Smooth muscle cell of the brain vasculature (primary cell): ENCODE data around the gene PLCB4.
"Not testable (repeated sequence)": the region's sequence is repeated elsewhere in the genome, so short reads cannot be mapped to it uniquely, and the experiment has no call there.

Experiments
- DNase-seq: peaks from one replicate; pipeline ENCODE4 v3.0.0-alpha.2; 2012; ENCODE audit warnings: low read depth, low spot score

Gene PLCB4

GRCh38 chr20:9068841-9069663 lies at the start of gene PLCB4:
Gene PLCB4 (plus strand): TSS chr20:9069087. CDS start chr20:9307815, 238,728 bp downstream.
- no peak for DNase-seq

- DNase-seq: no peak
Measured at GRCh38 chr20:9019833-9020232, 49.1 kb upstream of the PLCB4 start.

- DNase-seq: no peak
Measured at GRCh38 chr20:9021216-9021615, 47.7 kb upstream of the PLCB4 start.

- DNase-seq: no peak
Measured at GRCh38 chr20:9021699-9022098, 47.2 kb upstream of the PLCB4 start.

GRCh38 chr20:9022376-9022775 lies 46.5 kb upstream of the PLCB4 start:
- DNase-seq: no peak

GRCh38 chr20:9024606-9025005 lies 44.3 kb upstream of the PLCB4 start:
- no peak for DNase-seq

GRCh38 chr20:9025011-9025410 lies 43.9 kb upstream of the PLCB4 start:
- no peak for DNase-seq

GRCh38 chr20:9025643-9026042 lies 43.2 kb upstream of the PLCB4 start:
- no peak for DNase-seq

- DNase-seq: no peak
Measured at GRCh38 chr20:9027626-9028025, 41.3 kb upstream of the PLCB4 start.

- no peak for DNase-seq
Measured at GRCh38 chr20:9028419-9028818, 40.5 kb upstream of the PLCB4 start.

- no peak for DNase-seq
Measured at GRCh38 chr20:9031991-9032390, 36.9 kb upstream of the PLCB4 start.

GRCh38 chr20:9032758-9033157 lies 36.1 kb upstream of the PLCB4 start:
- DNase-seq: no peak

- peak; percentile 69 for DNase-seq
Measured at GRCh38 chr20:9035126-9035525, 33.8 kb upstream of the PLCB4 start.

- DNase-seq: no peak
Measured at GRCh38 chr20:9036593-9036992, 32.3 kb upstream of the PLCB4 start.

GRCh38 chr20:9038791-9039535 lies 29.9 kb upstream of the PLCB4 start:
- no peak for DNase-seq

GRCh38 chr20:9040863-9041524 lies 27.9 kb upstream of the PLCB4 start:
- no peak for DNase-seq

- DNase-seq: no peak
Measured at GRCh38 chr20:9043364-9043763, 25.5 kb upstream of the PLCB4 start.

GRCh38 chr20:9047928-9048327 lies 21.0 kb upstream of the PLCB4 start:
- DNase-seq: not testable (repeated sequence)

GRCh38 chr20:9051508-9051907 lies 17.4 kb upstream of the PLCB4 start:
- peak; percentile 66 for DNase-seq

GRCh38 chr20:9052136-9052535 lies 16.8 kb upstream of the PLCB4 start:
- no peak for DNase-seq

- DNase-seq: no peak
Measured at GRCh38 chr20:9053108-9053507, 15.8 kb upstream of the PLCB4 start.

GRCh38 chr20:9054176-9054575 lies 14.7 kb upstream of the PLCB4 start:
- DNase-seq: no peak
